ENCODE measurements around the gene KLHL5.

KLHL5 gene

GRCh38 chr4:39154009-39154408, 92.0 kb downstream of the KLHL5 start:
- no peak for DNase-seq
- H3K27me3 Mint-ChIP-seq = no peaks in the 10 kb centered on the region
- peaks cover 8% of the 10 kb centered on the region for H3K4me1 Mint-ChIP-seq
- no peaks in the 10 kb centered on the region for H3K36me3 Mint-ChIP-seq (ENCODE audit: low read depth)
- ATAC-seq = no peak
- H3K27ac Mint-ChIP-seq = no peak overlapping the region
- no peak overlapping the region for H3K4me3 Mint-ChIP-seq
- H3K9me3 Mint-ChIP-seq = no peaks in the 10 kb centered on the region

GRCh38 chr4:39157520-39157919, 95.5 kb downstream of the KLHL5 start:
- no peaks in the 10 kb centered on the region for H3K27me3 Mint-ChIP-seq
- H3K36me3 Mint-ChIP-seq (ENCODE audit: low read depth) = no peaks in the 10 kb centered on the region
- ATAC-seq = no peak
- H3K27ac Mint-ChIP-seq = no peak overlapping the region
- no peaks in the 10 kb centered on the region for H3K4me1 Mint-ChIP-seq
- DNase-seq = no peak
- no peaks in the 10 kb centered on the region for H3K9me3 Mint-ChIP-seq
- no peak overlapping the region for H3K4me3 Mint-ChIP-seq

- Mint-ChIP-seq H3K4me1 (peaks cover 13% of the 10 kb centered on the region), H3K36me3 (ENCODE audit: low read depth) (peaks cover 4% of the 10 kb centered on the region), H3K27ac (peak overlapping the region; percentile 12), H3K9me3 (peaks cover 4% of the 10 kb centered on the region), H3K4me3 (no peak overlapping the region), H3K27me3 (peaks cover 4% of the 10 kb centered on the region)
- no peak for DNase-seq
- ATAC-seq = no peak
These were observed 104.1 kb downstream of the KLHL5 start for GRCh38 chr4:39166177-39166576.

- Mint-ChIP-seq H3K4me1 (peaks cover 13% of the 10 kb centered on the region), H3K9me3 (peaks cover 4% of the 10 kb centered on the region), H3K27ac (no peak overlapping the region), H3K36me3 (ENCODE audit: low read depth) (peaks cover 4% of the 10 kb centered on the region), H3K27me3 (peaks cover 4% of the 10 kb centered on the region), H3K4me3 (no peak overlapping the region)
- DNase-seq (no peak), ATAC-seq (no peak)
These were observed 104.6 kb downstream of the KLHL5 start for GRCh38 chr4:39166669-39167068.

- Mint-ChIP-seq H3K4me1 (peaks cover 13% of the 10 kb centered on the region), H3K27ac (no peak overlapping the region), H3K4me3 (no peak overlapping the region), H3K36me3 (ENCODE audit: low read depth) (peaks cover 4% of the 10 kb centered on the region), H3K9me3 (peaks cover 4% of the 10 kb centered on the region), H3K27me3 (peaks cover 4% of the 10 kb centered on the region)
- no peak for DNase-seq
- ATAC-seq = no peak
These were observed 107.4 kb downstream of the KLHL5 start for GRCh38 chr4:39169426-39169825.

GRCh38 chr4:39170301-39170700, 108.3 kb downstream of the KLHL5 start:
- Mint-ChIP-seq H3K27ac (no peak overlapping the region), H3K36me3 (ENCODE audit: low read depth) (peaks cover 4% of the 10 kb centered on the region), H3K4me1 (peaks cover 13% of the 10 kb centered on the region), H3K4me3 (no peak overlapping the region), H3K9me3 (peaks cover 4% of the 10 kb centered on the region), H3K27me3 (peaks cover 1% of the 10 kb centered on the region)
- ATAC-seq (no peak), DNase-seq (no peak)

Measured in activated naive CD8-positive, alpha-beta T cell treated with anti-CD3 and anti-CD28 coated beads, Interleukin-2, amount 50 U/mL, for 24 hours (primary cell).